Transverse colon (tissue), 4 donors: ENCODE results near the gene RNU11.

ENCODE experiments used
- EP300 ChIP-seq: sonication (generic); formaldehyde crosslinking; IDR thresholded peaks from one replicate; pipeline ENCODE4 v1.6.1; 2017; ENCODE audit warnings: antibody characterized with exemption, low read depth
- POLR2AphosphoS5 ChIP-seq, 3 donors: sonication (generic); formaldehyde crosslinking; IDR thresholded peaks; one replicate each; pipeline ENCODE4 v1.6.1; 2016; ENCODE audit warnings: antibody characterized with exemption in 3 of 3
- TF ChIP-seq, protein P1 (sequence below), 5 experiments: fragments of 200-600 bp in 3 of 5; fragments of 450-650 bp in 2 of 5; sonication (generic) in 3 of 5; IDR thresholded peaks; 1 replicate in 2 of 5; 2 replicates in 3 of 5; pipeline ENCODE4 v1.5.1; 2016 to 2017; ENCODE audit warnings: antibody characterized with exemption in 5 of 5, inconsistent platforms in 3 of 5, mild to moderate bottlenecking in 2 of 5, moderate library complexity in 1 of 5

DNA sequence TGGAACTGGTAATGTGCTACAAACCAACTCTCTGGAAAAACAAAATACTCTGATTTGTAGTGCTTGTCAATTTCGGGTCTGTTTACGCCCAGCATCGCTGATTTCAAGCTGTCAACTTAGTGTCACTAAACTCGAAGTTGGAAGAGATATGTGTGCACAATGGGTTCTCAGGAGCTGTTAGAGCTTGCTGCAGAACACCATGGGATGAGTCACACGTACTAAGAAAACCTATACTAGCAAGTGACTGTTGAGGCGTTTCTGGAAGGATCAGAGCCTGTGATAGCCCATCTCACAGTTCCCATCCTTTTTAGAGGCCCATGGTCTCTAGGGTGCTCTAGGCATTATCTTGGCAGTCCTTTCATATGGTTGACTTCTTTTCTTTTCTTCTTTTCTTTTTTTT is 34.4 kb downstream of the RNU11 start:
- TF ChIP-seq, protein P1, sequence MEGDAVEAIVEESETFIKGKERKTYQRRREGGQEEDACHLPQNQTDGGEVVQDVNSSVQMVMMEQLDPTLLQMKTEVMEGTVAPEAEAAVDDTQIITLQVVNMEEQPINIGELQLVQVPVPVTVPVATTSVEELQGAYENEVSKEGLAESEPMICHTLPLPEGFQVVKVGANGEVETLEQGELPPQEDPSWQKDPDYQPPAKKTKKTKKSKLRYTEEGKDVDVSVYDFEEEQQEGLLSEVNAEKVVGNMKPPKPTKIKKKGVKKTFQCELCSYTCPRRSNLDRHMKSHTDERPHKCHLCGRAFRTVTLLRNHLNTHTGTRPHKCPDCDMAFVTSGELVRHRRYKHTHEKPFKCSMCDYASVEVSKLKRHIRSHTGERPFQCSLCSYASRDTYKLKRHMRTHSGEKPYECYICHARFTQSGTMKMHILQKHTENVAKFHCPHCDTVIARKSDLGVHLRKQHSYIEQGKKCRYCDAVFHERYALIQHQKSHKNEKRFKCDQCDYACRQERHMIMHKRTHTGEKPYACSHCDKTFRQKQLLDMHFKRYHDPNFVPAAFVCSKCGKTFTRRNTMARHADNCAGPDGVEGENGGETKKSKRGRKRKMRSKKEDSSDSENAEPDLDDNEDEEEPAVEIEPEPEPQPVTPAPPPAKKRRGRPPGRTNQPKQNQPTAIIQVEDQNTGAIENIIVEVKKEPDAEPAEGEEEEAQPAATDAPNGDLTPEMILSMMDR (IDR thresholded peaks at IDR 0.05) = no peak
- TF ChIP-seq POLR2AphosphoS5 (IDR thresholded peaks at IDR 0.05) (no peak), EP300 (no peak)
